HG03520 (cell line): Measurements from ENCODE around the gene GPR158.

Source experiments
- ATAC-seq: cut with Tn5 transposase; IDR thresholded peaks from one replicate; pipeline ENCODE4 v1.9.1; 2021; ENCODE audit warnings: mild to moderate bottlenecking, moderate library complexity; ENCODE audit not compliant: unreplicated experiment

The GPR158 gene

GRCh38 chr10:25492040-25492439, 317.2 kb downstream of the GPR158 start:
- no peak for ATAC-seq

DNA sequence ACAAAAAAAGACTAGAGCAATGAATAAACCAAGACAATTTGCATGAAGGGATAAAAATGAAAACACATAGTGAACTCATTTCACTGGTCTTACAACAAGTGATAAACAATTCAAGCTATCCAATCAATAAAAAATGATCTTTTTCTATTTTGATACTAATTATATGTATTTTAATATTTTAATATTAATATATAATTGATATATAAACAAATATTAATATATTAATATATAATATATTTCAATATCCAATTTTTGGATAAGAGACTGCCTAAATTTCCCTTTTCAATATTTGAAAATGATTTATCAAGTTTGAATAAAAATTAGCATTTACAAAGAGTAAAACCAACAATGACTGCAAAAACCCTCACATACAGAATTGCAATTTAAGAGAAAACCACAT, 317.9 kb downstream of the GPR158 start:
- ATAC-seq = no peak

GRCh38 chr10:25493122-25493893, 318.5 kb downstream of the GPR158 start:
- ATAC-seq = no peak

- no peak for ATAC-seq
These were observed 322.4 kb downstream of the GPR158 start for GRCh38 chr10:25497246-25497645.

DNA sequence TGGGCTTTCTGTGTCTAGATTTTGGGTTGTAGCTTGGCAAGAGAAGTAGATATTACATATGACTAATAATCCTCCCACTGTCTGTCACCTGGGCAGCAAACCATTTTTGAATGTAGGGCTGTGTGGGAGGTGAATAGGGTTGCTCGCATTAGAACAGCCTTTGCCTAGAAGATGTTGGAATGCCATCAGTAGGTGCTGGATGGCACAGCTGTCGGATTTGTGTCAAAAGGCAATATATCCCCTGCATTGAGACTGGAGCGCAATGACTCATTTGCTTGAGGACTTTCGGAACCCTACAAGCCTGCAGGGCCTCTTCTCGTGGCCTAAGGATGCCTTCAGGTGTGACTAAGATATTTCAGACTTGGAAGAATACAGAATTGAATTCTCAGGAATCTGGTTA, 323.8 kb downstream of the GPR158 start:
- ATAC-seq = no peak

GRCh38 chr10:25501912-25502311, 327.1 kb downstream of the GPR158 start:
- ATAC-seq = no peak

- ATAC-seq = no peak
These were observed 327.7 kb downstream of the GPR158 start for GRCh38 chr10:25502453-25502852.

GRCh38 chr10:25504306-25504705, 329.5 kb downstream of the GPR158 start:
- no peak for ATAC-seq

GRCh38 chr10:25504838-25505237, 330.0 kb downstream of the GPR158 start:
- ATAC-seq = no peak

GRCh38 chr10:25505466-25505865, 330.7 kb downstream of the GPR158 start:
- no peak for ATAC-seq

- no peak for ATAC-seq
These were observed 332.1 kb downstream of the GPR158 start for GRCh38 chr10:25506821-25507335.

- no peak for ATAC-seq
These were observed 333.5 kb downstream of the GPR158 start for GRCh38 chr10:25508112-25508815.

DNA sequence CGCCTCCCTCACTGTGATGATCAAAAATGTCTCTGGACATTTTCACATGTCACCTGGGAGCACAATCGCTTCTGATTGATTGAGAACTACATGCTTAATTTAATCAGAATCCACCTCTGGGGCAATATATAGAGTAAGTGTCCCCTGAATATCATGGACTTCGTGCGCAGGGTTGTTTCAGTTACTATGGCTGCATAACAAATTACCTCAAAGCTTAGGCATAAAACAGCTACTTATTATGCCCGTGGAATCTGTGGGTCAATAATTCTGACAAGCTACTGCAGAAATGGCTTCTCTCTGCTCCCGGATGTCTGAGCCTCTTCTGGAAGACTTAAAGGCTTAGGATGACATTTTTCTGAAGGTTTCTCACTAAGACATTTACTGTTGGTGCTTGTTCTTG, 334.4 kb downstream of the GPR158 start:
- ATAC-seq = no peak

- ATAC-seq = no peak
These were observed 347.5 kb downstream of the GPR158 start for GRCh38 chr10:25522294-25522693.

- ATAC-seq = no peak
These were observed 348.3 kb downstream of the GPR158 start for GRCh38 chr10:25522946-25523608.

- ATAC-seq = no peak
These were observed 355.5 kb downstream of the GPR158 start for GRCh38 chr10:25530306-25530705.

DNA sequence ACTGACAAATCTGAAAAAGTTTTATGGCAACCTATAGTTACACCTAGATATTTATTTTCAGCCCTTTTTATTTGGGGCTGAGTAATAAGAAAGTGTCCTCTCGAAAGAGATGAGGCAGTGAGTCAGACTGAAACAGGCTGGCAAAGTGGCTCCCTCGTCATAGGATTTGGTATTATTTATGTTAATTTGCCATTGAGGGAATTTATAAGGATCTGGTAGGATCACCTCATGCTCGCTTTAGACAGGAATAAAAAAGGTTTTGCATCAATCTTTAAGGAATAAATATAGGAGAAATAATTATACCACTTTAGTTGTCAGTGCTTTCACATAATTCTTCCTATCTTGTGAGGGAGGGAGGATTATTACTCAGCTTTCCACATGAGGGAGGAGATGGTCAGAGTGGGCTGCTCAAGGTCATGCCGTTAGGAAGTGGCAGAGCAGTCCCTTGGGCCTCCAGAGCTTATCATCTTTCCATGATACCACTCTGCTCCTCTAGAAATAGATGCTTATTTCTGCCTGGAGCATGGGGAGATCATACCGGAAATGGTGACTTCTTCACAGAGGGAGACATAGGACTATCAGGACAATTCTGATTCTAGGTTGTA, 356.8 kb downstream of the GPR158 start:
- ATAC-seq = no peak

GRCh38 chr10:25532213-25532612, 357.4 kb downstream of the GPR158 start:
- ATAC-seq = no peak

- ATAC-seq = no peak
These were observed 361.2 kb downstream of the GPR158 start for GRCh38 chr10:25536027-25536426.

DNA sequence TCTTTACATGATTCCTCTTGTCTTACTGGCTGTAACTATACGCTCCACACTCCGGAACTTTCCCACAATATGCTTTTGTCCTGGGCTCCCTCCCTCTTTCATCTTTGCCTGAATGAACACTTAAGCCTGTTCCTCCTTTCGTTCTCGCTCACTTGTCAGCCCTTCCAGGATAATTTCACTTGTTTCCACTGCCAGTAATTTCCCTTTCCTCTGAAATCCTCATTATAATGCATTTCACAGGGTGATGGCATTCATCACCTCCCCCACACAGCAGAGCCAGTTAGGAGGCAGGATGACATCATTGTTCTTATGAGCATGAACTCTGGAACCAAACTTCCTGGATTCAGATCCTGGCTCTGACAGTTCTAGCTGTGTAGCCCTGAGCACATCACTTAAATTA, 372.6 kb downstream of the GPR158 start:
- no peak for ATAC-seq

DNA sequence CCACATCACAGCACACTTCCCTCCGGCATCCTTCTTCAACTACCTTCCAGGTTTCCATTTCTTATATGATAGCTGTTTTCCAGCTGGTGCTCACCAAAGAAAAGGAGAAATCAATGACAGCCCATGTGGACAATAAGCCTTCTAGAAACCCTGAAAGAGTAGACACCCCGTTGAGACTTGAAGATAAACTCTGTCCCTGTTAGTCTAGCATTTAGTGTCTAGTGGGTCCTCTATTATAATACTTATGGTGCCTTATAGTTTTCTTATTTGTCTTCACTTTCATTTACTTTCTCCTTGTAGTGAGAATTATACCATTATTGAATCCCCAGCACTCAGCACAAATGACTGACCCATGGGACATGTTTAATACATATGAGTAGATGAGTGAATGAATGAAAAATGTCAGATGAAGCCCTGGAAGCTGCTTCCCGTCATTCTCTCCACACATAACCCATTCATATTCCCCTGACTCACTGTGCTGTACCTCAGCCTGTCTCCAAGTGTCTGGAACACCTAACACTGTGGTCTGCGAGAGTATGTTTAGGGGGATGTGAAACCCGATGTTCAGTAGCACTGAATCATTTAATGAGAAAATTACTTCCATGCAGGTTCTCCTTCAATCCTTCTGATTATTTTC, 377.6 kb downstream of the GPR158 start:
- no peak for ATAC-seq
